HG03520 (cell line): Measurements from ENCODE around the gene CACNA1E.

Experiments
- ATAC-seq: cut with Tn5 transposase; IDR thresholded peaks from one replicate; pipeline ENCODE4 v1.9.1; 2021; ENCODE audit warnings: mild to moderate bottlenecking, moderate library complexity; ENCODE audit not compliant: unreplicated experiment

Gene CACNA1E

DNA sequence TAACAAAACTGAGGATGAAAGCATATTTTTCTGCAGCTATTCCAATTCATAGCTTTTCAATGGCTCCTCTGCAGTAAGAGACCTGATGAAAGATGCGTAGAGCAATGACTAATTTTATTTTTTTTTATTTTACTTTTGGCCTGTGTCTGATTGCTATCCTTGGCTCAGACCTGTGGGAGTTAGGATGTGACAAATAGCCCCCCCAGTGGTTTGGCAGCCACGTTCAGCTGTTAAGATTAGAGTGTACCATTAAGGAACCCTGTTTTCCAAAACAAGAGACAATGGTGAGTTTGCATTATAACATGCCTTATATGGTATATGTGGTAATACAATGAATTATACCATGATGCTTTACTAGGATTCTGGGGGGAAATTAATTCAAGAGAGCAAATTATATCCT is 264.7 kb downstream of the CACNA1E start:
- no peak for ATAC-seq

DNA sequence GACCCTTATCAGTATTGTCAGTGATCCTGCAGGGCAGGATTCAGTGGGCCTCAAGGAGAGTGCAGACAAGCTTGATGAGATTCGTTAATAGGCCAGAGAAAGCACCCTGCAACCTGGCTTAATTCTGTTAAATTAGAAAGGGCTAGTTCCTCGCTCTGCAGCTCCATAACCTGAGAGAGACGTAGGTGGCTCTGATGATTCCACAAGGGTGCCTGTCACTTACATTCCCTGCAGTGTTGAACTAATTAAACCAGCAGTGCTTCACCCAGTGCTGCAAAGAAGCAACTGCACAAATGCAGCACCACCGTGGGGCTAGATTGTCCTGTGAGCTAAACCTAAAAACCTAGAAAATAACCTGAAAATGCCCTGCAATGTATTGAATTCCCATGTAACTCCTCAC is 270.8 kb downstream of the CACNA1E start:
- no peak for ATAC-seq

DNA sequence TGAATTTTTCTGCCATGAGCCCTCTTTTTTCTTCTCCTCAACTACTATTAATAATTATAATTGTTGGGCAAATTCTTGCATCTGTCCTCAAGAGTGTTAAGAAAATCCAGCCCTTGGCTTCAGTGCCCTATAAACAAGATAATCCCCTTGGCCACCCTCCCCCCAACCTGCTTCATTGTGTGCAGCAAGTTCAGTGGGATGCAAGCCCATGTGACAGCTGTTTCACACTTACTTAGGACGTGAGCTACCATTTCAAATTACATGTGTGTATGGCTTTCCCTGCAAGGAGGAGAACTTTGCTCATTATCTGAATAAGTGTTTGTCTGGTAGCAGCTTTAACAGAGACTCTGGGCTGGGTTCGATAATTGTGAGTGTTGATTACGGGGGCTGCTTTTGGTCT is 276.2 kb downstream of the CACNA1E start:
- ATAC-seq: no peak

DNA sequence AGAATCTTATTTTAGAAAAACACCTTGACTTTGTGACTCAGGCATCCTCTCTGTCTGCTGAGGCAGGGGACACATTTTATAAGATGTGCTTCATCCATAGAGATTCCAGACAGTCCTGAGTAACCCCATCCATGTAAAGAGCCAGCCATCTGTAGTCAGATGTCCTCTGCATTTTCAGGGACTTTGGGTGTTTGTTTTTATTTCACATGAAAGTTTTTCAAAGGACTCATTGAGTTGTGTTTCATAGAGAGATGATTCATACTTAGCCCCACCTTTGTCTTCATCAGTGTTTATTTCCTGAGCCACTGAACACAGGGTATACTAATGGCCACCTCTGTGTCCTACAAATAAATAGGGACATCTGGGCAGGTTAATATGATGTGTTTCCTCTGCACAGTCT is 280.4 kb downstream of the CACNA1E start:
- no peak for ATAC-seq

DNA sequence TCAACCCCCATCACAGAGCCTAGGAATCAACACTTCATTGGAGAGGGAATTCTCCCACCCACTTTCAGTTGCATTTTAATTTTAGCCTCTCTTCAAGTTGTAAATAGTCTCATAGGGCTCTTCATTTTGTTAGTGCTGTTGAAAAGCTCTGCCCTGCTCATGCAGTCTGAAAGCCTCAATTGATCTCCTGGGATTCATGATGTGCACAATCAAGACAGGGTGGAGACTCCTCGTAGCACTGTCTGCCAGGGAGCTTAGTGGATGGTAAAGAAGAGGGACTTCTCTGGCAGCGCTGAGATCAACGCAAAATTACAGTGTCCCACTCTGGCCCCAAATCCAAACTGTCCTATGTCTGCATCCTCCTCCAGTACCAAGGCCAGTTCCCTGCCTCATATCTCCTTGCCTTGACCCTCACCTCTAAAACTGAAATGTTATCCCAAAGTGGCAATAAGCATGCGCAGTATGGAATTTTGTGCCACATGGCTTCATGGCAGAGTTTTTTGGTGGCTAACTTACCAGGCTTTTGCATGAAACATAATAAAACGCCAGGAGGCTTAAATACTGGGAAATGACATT is 282.2 kb downstream of the CACNA1E start:
- ATAC-seq: no peak

DNA sequence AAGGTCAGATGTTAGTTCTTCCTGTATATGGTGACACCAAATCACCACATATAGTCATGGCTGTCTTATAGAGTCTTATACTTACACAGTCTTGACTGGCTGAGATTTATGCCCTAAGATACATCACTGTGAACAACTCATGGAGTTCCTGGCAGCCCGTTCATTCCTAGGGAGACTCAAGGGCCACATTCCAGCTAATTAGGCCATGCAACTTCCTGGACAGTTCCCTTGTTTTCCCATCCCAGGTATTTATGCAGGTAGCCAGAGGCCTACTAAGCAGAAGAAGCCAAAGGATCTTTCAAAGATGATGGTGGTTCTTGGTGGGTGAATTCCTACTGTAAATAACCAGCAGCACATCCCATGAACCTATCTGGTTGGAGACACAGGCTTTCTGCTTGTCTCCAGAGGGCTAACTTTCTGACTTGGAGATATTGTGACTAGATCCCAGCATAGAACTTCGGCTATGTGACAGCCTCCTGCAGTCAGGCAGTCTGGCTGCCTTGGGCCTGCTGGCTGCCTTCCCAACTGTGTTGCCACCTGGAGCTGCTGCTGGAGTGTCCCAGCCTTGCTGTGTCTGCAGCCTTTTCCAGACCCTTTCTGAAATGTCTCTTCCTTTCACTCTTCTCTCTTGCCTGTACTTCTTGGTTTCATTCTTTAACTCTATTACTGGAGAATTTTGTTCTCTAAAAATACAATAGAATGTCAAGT is 283.8 kb downstream of the CACNA1E start:
- no peak for ATAC-seq

DNA sequence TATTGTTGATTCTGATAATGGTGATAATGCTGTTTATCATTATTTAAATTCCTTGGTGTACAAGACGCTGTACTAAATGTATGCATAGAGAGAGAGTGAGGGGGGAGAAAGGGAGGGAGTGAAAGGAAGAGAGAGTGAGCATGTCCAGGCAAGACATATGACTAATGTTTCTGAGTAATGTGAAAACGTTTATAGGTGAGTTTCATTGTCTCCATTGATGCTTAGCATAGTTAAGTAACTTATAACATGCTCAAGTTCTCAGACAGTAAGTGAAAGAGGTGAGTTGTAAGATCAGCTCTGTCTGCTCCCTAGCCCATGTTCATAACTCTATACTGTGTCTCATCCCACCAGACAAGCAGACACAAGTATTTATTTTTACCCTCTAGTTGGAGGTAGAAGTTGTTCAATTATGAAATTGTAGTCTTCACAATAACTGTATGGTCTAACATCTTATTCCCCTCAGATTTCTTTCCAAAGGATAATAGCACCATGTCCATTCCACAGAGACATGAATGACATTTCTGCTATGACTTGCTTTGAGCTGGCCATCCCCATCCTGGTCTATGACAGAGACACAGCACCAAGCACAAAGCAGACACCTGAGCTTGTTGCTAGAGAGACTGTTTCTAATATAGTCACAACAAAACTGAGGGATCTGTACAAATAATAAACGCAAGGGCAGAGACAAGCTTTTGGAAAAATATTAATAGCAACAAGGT is 285.1 kb downstream of the CACNA1E start:
- ATAC-seq: peak; percentile 69

DNA sequence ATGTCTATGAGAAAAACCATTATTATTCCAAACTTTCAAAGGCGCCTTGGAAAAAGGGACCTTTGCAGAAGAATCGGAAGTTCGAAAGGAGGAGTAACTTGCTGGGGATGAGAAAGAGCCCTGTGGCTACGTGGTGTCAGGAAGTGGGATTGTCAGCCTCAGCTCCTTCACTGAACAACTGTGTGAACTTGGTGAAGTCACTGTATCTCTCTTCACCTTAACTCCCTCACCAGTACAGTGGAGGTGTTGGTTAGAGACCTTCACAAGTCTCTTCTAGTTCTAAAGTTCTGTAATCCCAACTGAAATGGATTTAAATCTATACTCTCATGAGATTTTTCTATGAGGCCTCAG is 285.6 kb downstream of the CACNA1E start:
- no peak for ATAC-seq

DNA sequence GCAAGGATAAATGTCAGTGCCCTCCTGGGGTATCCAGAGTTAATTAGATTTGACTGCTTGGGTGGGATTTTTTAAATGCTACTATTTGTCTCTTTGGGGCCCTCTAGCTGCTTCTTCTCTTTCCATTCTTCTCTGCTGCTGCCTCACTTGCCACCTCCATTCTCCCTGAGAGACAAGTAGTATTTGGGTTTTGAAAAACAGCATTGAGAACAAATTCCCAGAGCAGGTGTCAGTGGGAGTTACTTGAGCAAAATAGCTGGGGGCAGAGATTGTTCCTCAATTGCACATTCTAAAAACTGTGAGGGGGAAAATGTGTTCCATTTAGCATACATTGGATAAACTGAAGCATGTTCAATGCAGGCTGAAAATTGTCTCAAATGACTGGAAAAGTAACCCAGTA is 286.5 kb downstream of the CACNA1E start:
- ATAC-seq: no peak

DNA sequence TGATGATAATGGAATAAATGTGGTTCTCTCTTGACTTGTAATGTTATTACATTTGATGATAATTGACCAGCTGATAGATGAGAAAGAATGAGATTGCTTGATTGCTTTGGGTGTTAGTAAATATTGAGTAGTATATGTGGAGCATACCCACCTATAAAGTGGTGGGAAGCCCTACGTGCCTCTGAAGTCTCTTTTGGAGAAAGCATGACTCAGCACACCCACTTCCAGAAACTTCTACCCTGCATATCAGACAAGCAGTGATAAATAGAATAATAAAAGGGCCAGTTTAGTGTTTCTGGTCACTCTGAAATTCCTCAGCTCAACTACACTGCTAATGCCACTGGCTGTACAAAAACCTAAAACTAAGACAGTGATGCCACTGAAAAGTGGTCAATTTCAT is 289.4 kb downstream of the CACNA1E start:
- no peak for ATAC-seq

DNA sequence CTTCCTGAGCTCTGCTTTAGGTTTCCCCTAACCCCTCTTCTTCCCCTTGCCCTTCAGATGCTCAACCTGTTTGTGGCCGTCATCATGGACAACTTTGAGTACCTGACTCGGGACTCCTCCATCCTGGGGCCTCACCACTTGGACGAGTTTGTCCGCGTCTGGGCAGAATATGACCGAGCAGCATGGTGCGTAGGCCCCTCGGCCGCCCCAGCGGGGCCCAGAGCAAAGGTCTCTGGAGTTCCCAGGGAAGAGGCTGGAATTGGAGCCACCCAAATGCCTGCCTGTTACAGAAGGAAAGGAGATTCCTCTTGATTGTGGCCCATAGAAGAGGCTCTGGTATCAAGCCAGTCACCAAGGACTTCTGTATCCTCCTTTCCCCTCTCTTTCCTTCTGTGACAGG is 292.7 kb downstream of the CACNA1E start:
- ATAC-seq: no peak

DNA sequence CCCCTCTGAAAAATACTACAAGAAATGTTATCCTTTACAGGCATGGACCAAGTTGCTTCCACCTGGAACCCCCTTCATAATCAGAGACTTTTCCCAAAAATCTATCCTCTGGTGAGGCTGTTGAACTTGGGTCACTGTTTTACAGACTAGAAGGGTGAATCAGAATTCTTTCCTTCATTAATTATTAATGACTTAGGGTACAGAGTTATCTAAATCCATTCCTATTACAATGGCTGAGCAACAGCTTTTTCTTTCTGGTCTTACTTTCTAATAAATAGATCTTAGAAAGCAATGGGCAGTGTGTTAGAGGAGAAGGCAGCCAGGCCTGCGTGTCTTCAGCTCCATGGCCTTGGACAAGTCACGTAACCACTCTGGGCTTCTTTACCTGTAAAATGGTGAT is 294.0 kb downstream of the CACNA1E start:
- no peak for ATAC-seq

DNA sequence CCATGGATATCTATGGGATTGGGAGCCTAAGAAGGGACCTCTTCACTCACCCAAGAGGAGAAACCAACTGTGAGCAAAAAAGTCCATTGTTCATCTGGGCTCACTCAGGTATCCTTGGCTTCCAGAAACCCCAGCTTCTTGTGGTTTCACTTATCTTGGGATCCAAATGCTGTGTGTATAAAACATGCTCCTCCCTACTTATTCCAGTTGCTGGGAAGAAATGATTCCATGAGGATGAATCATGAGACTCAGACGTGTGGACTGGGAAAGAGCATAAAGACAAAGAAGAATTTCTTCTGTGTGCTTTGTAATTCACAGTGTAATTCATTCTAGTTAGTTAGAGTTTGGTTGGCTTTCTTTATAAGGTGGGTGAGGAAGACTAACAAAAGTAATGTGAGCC is 294.5 kb downstream of the CACNA1E start:
- no peak for ATAC-seq

DNA sequence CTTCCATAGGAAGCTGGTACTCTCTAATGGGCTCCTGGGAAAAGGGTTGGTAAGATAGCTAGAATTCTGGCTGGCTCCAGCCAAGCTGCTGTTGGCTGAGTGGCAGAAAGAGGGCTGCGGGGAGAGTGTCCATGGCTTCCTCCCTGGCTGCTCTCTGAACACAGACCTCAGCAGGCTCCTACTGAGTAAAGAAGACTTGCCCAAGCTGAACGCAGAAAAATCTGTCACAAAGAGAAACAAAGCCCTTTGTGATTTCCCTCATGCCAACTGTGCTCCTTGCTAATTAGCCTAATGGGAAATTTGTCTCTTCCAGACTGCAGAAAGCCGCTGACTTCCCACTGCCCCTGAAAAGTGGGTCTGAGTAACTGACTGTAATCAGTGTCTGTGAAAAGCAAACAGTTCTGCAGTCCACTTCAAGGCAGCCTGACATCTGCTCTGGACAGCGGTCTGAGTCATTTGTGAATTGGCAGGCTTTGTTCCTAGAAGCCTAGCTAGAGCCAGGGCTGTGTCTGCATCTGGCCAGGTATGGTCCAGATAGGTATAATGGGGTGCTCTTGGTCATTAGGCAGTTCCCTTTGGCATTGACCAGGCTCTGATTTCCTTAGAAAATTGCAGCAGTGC is 295.4 kb downstream of the CACNA1E start:
- ATAC-seq: no peak

DNA sequence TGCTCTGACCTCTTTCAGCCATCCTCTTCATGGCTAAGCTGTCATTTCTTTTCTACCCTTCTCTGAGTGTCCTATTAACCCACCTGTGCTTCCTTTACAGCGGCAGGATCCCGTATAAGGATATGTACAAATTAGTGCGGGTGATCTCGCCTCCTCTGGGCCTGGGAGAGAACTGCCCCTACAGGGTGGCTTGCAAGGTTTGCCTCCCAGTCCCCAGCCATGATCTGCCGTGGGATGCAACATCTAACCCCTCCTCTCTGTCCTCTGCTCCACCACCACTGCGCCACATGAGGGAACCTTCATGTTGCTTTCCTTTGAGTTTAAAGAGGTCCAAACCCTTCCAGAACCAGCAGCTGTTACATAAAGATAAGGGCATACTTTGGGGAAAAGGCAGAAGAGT is 296.0 kb downstream of the CACNA1E start:
- no peak for ATAC-seq

DNA sequence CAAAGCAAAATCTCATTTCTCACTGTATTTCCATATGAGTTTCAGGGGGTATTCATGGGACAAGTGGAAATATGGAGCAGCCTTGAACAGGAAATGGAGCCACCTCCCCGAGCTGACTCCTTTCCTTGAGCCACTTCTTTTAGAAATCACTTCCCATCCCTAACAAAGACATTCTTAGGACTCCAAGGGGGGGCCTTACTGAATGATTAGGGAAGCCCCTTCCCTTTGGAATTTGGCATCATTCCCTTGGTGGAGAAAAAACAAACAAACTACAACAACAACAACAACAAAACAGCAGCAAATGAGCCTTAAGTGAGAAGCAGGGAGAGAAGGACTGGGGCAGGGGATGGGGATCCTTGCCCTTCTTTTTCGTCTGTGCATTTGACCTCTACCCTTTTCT is 299.9 kb downstream of the CACNA1E start:
- no peak for ATAC-seq

DNA sequence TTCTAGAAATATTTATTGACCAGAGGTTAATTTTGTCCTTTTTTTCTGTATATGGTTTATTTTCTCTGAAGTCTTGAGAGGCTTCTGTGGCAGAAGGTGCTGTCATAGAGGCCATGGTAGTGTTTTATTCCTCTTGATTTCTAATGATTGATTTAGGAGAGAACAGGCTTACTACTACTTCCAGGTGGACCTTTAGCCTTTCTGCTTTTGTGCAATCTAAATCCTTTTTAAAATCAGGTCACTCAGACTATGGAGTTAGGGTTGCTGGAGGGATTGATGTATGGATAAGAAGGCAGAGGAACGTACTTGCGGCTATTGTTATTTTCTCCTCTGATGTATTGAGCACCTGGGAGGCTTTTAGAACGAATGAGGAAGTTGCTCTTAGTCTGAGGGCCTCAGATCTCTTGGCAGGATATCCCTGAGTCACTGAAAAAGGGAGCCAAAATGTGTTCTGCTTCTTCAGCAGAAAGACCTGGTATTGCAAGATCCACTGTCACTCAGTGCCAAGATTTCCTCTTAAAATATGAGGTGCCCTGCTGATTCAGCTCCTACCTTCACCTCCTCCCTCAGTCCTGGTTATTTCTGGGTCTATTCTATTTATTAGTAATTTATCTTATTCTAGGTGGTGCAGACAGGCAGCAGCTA is 300.8 kb downstream of the CACNA1E start:
- ATAC-seq: no peak

DNA sequence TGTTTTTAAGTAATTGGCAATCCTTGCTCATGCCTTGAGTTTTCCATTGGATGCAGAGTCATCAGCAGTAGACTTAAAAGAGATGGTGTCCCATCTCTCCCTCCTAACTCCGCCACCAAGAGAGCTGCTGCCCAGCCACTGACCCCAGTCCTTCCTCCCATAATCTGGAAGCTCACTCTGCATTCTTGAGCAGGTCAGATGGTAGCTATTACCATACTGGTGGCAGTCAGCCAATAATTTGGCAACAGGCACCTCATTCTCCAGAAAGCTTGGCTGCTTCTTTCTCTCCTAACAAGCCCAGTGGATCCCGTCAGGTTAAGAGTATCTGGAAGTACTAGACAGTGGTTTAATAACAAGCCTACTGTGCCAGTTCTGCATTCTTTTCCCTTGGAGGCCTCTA is 306.1 kb downstream of the CACNA1E start:
- ATAC-seq: no peak

DNA sequence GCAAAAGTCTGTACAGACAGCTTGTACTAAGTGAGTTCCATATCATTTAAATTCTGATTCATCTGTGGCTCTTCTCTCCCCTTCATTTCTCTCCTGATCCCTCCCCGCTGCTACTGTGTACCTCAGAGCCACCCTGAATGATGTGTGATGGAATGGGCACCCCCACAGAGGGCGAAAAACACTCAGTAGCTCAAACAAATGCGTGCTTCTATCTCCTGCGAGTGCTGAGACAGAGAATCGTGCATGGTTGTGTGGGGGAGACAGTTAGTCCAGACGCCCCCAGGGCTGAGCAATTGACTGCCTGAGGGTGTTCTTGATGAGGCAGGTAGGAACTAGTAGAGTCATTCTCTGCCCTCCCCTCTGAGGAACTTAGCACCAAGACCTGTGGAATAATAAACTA is 308.4 kb downstream of the CACNA1E start:
- ATAC-seq: no peak

DNA sequence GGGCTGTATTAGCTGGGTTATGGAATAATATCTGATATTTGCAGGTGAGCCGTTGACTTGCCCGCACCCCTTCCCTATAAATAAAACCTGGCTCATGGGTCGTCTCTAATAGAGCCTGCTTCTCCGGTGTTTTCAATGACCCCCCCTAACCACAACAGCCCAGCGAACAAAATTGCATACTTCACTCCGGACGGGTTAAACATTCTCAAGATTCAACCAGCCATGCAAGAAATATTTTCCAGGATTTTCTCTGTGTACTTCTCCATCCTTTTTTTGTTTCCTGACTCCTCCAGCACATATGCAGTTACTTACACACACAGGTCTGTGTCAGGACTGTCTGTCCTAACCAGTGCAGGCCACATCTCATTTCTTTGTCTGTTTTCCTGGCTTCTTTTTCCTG is 310.5 kb downstream of the CACNA1E start:
- ATAC-seq: no peak

DNA sequence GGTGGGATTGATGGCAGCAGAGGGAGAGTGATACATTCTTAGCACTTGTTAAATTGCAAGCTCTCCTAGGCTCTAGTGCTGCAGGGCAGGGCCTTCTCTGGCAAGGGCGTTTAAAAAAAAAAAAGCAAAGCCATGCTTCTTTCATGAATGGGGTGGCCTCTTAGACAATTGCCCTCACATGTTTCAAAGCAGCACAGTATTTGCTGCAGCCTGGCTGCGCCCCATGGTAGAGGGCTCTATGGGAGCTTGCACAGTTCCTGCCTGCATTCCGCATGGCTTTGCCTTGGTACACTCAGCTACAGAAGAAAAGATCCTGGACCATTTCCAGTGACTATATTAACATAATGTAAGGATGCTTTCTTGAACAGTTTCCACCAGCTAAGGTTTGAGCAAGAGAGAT is 311.0 kb downstream of the CACNA1E start:
- ATAC-seq: no peak
